IMR-90 (cell line): Measurements from ENCODE around the gene ASXL1. TPM values are rescaled to one million over a fixed set of nuclear protein-coding genes. Genes with fewer than 3 reads are reported as not detected.

Experiments used
- ATAC-seq: fragments of 200-7000 bp; cut with Tn5 transposase; 2 replicates; pipeline ENCODE4 v1.9.1; 2020; ENCODE audit warnings: low read depth, mild to moderate bottlenecking, moderate library complexity
- BruUV-seq: library from RNA; stranded (reverse); fragments of 400-500 nt; replicated peaks from 2 replicates; lab custom pipeline; 2021; lab: Mats Ljungman, UMichigan
- CTCF ChIA-PET: fragments of 300-600 bp; formaldehyde crosslinking; extraction: SDS; loops from one replicate; lab custom pipeline; 2021; ENCODE audit warnings: antibody characterized with exemption; lab: Yijun Ruan, JAX
- POLR2A ChIA-PET: fragments of 300-600 bp; sonication (Branson Sonifier 250); formaldehyde crosslinking; loops from one replicate; lab custom pipeline; 2022; ENCODE audit warnings: antibody characterized with exemption; ENCODE audit not compliant: unreplicated experiment; lab: Charles Lee
- DNase-seq: peaks from one replicate; pipeline ENCODE4 v3.0.0; 2013
- H2AFZ ChIP-seq: replicated peaks from 2 replicates; pipeline ENCODE3; 2013; ENCODE audit warnings: low read length, mild to moderate bottlenecking; ENCODE audit not compliant: poor library complexity
- H2AK5ac ChIP-seq: 2 replicates; pipeline ENCODE4 v1.6.1; 2013; ENCODE audit warnings: low read depth, low read length, inconsistent platforms
- H2AK9ac ChIP-seq: replicated peaks from 2 replicates; pipeline ENCODE3; 2013; ENCODE audit warnings: mild to moderate bottlenecking, low read depth, low read length, moderate library complexity; ENCODE audit not compliant: poor library complexity
- H2BK120ac ChIP-seq: 2 replicates; pipeline ENCODE4 v1.6.1; 2013; ENCODE audit warnings: low read depth, low read length, inconsistent platforms
- H2BK15ac ChIP-seq: 3 replicates; pipeline ENCODE4 v1.6.1; 2013; ENCODE audit warnings: low read depth, low read length, inconsistent platforms
- H2BK20ac ChIP-seq: 2 replicates; pipeline ENCODE4 v1.6.1; 2013; ENCODE audit warnings: low read depth, mild to moderate bottlenecking, inconsistent platforms, low read length, moderate library complexity
- H2BK5ac ChIP-seq: 2 replicates; pipeline ENCODE4 v1.6.1; 2013; ENCODE audit warnings: mild to moderate bottlenecking, low read depth, low read length, inconsistent platforms; ENCODE audit not compliant: poor library complexity, severe bottlenecking
- H3K14ac ChIP-seq: replicated peaks from 2 replicates; pipeline ENCODE4 v1.6.1; 2013; ENCODE audit warnings: low read depth, low read length, inconsistent platforms
- H3K18ac ChIP-seq: 2 replicates; pipeline ENCODE4 v1.6.1; 2013; ENCODE audit warnings: low read depth, low read length, control low read depth
- H3K23ac ChIP-seq: 2 replicates; pipeline ENCODE4 v1.6.1; 2013; ENCODE audit warnings: low read depth, low read length, inconsistent platforms
- H3K27ac ChIP-seq: 2 replicates; pipeline ENCODE4 v1.5.1; 2013; ENCODE audit warnings: mild to moderate bottlenecking, control low read depth, low read length; ENCODE audit not compliant: insufficient read depth
- H3K27me3 ChIP-seq: 2 replicates; pipeline ENCODE4 v1.6.1; 2013; ENCODE audit warnings: low read length; ENCODE audit not compliant: control insufficient read depth, insufficient read depth
- H3K36me3 ChIP-seq: 2 replicates; pipeline ENCODE4 v1.6.1; 2013; ENCODE audit warnings: low read length, mixed read lengths; ENCODE audit not compliant: control insufficient read depth, insufficient read depth
- H3K4ac ChIP-seq: 2 replicates; pipeline ENCODE4 v1.6.1; 2013; ENCODE audit warnings: low read depth, low read length, inconsistent platforms
- H3K4me1 ChIP-seq: 2 replicates; pipeline ENCODE4 v1.6.1; 2013; ENCODE audit warnings: low read length, mixed read lengths; ENCODE audit not compliant: control insufficient read depth, insufficient read depth
- H3K4me2 ChIP-seq: 2 replicates; pipeline ENCODE4 v1.6.1; 2013; ENCODE audit warnings: low read depth, mild to moderate bottlenecking, control low read depth, low read length, moderate library complexity
- H3K4me3 ChIP-seq: 2 replicates; pipeline ENCODE4 v1.5.1; 2013; ENCODE audit warnings: low read depth, mild to moderate bottlenecking, control low read depth, low read length, moderate library complexity; ENCODE audit not compliant: insufficient read depth
- H3K56ac ChIP-seq: 2 replicates; pipeline ENCODE4 v1.6.1; 2013; ENCODE audit warnings: low read length, inconsistent platforms; ENCODE audit not compliant: insufficient read depth; ENCODE audit errors: extremely low read depth
- H3K79me1 ChIP-seq, 2 experiments: 2 replicates each; pipeline ENCODE4 v1.6.1; 2013; ENCODE audit warnings: low read length in 2 of 2, inconsistent platforms in 1 of 2, low read depth in 1 of 2
- H3K9ac ChIP-seq: 2 replicates; pipeline ENCODE4 v1.6.1; 2013; ENCODE audit warnings: low read depth, low read length, control low read depth
- H3K9me1 ChIP-seq: 2 replicates; pipeline ENCODE4 v1.6.1; 2013; ENCODE audit warnings: low read length, inconsistent platforms; ENCODE audit not compliant: insufficient read depth
- H3K9me3 ChIP-seq: 2 replicates; pipeline ENCODE4 v1.6.1; 2013; ENCODE audit warnings: low read length; ENCODE audit not compliant: control insufficient read depth, insufficient read depth
- H4K20me1 ChIP-seq: 2 replicates; pipeline ENCODE4 v1.6.1; 2013; ENCODE audit warnings: low read length, inconsistent platforms; ENCODE audit not compliant: insufficient read depth
- H4K5ac ChIP-seq: 2 replicates; pipeline ENCODE4 v1.6.1; 2013; ENCODE audit warnings: mild to moderate bottlenecking, low read depth, low read length, control low read depth
- H4K8ac ChIP-seq, 2 experiments: 2 replicates each; pipeline ENCODE4 v1.6.1; 2013; ENCODE audit warnings: low read depth in 2 of 2, low read length in 2 of 2, control low read depth in 1 of 2, inconsistent platforms in 1 of 2
- H4K91ac ChIP-seq: 2 replicates; pipeline ENCODE4 v1.6.1; 2013; ENCODE audit warnings: low read depth, low read length, inconsistent platforms; ENCODE audit not compliant: insufficient read depth
- BHLHE40 ChIP-seq: fragments of 150-350 bp; IDR thresholded peaks from 2 replicates; pipeline ENCODE4 v1.6.1; 2016; ENCODE audit warnings: mild to moderate bottlenecking, low read depth, low read length
- CEBPB ChIP-seq: IDR thresholded peaks from 2 replicates; pipeline ENCODE4 v1.6.1; 2012; ENCODE audit warnings: low read depth, low read length, improper control_type of control experiment
- CHD1 ChIP-seq: IDR thresholded peaks from 2 replicates; pipeline ENCODE4 v1.6.1; 2012; ENCODE audit warnings: low read depth, low read length, improper control_type of control experiment
- FOS ChIP-seq: fragments of 150-350 bp; IDR thresholded peaks from 2 replicates; pipeline ENCODE4 v1.6.1; 2016; ENCODE audit warnings: low read depth, low read length
- MAFK ChIP-seq: IDR thresholded peaks from 2 replicates; pipeline ENCODE4 v1.6.1; 2012; ENCODE audit warnings: low read depth, low read length, improper control_type of control experiment
- MAZ ChIP-seq: IDR thresholded peaks from 2 replicates; pipeline ENCODE4 v1.6.1; 2012; ENCODE audit warnings: low read depth, mild to moderate bottlenecking, low read length, improper control_type of control experiment, moderate library complexity, borderline replicate concordance
- MXI1 ChIP-seq: IDR thresholded peaks from 2 replicates; pipeline ENCODE4 v1.6.1; 2012; ENCODE audit warnings: low read depth, mild to moderate bottlenecking, low read length, moderate library complexity, borderline replicate concordance
- NFE2L2 ChIP-seq: fragments of 150-350 bp; IDR thresholded peaks from 2 replicates; pipeline ENCODE4 v1.6.1; 2016; ENCODE audit warnings: low read depth, mild to moderate bottlenecking, low read length
- POLR2A ChIP-seq: IDR thresholded peaks from 2 replicates; pipeline ENCODE4 v1.6.1; 2012; ENCODE audit warnings: mild to moderate bottlenecking, low read depth, low read length
- RCOR1 ChIP-seq: IDR thresholded peaks from 2 replicates; pipeline ENCODE4 v1.6.1; 2012; ENCODE audit warnings: mild to moderate bottlenecking, low read length, improper control_type of control experiment; ENCODE audit not compliant: insufficient replicate concordance
- RFX5 ChIP-seq: IDR thresholded peaks from 2 replicates; pipeline ENCODE4 v1.8.0; 2012; ENCODE audit warnings: low read depth, mild to moderate bottlenecking, low read length, moderate library complexity
- SMC3 ChIP-seq: fragments of 150-350 bp; IDR thresholded peaks from 2 replicates; pipeline ENCODE4 v1.6.1; 2016; ENCODE audit warnings: low read depth, mild to moderate bottlenecking, antibody characterized with exemption, low read length, moderate library complexity
- WGBS, 2 experiments: methylation state at CpG; one replicate each; pipeline versions ENCODE4 v1.1.5 to v1.1.7; 2013; ENCODE audit warnings: missing lambda C conversion rate in 2 of 2; ENCODE audit not compliant: insufficient read length in 1 of 2; ENCODE audit errors: extremely low coverage in 2 of 2; 5-methylcytosine and 5-hydroxymethylcytosine counted together
- dilution Hi-C: fragments of 300-500 bp; cut with HindIII; formaldehyde crosslinking; loops from one replicate; pipeline ENCODE4 v1.14.3; 2018; ENCODE audit warnings: low sequenced_read_pairs; ENCODE audit not compliant: unreplicated experiment
- in situ Hi-C: fragments of 300-500 bp; cut with MboI; formaldehyde crosslinking; loops from 3 replicates; pipeline ENCODE4 v1.14.3; 2019; ENCODE audit warnings: low sequenced_read_pairs, inconsistent platforms, mixed read lengths
- intact Hi-C: fragments of 100-400 bp; cut with micrococcal nuclease; formaldehyde crosslinking; loops from 2 replicates; pipeline ENCODE4 v1.10.0; 2022
- polyA plus RNA-seq, 3 experiments: library from polyadenylated mRNA; depleted of rRNA; stranded (reverse); fragments of >200 nt; gene quantifications; 2 replicates each; pipeline ENCODE4 v1.2.3, GENCODE V29; 2012; ENCODE audit warnings: low replicate concordance in 1 of 3
- total RNA-seq: library from RNA; depleted of rRNA; stranded (reverse); fragments of >200 nt; gene quantifications from 2 replicates; pipeline ENCODE4 v1.2.3, GENCODE V29; 2012
- TF ChIP-seq, protein P1 (sequence below): fragments of 150-350 bp; IDR thresholded peaks from 2 replicates; pipeline ENCODE4 v1.6.1; 2016; ENCODE audit warnings: low read depth, mild to moderate bottlenecking, low read length, moderate library complexity, borderline replicate concordance
- TF ChIP-seq, protein P2 (sequence below): conservative IDR thresholded peaks from 2 replicates; pipeline ENCODE4 v1.5.1; 2012; ENCODE audit warnings: mild to moderate bottlenecking, low read depth, low read length, improper control_type of control experiment

The ASXL1 gene
- total and polyA plus RNA-seq, 2 of the 4 experiments (the other 2 are of a cell fraction), result 29.9 to 37.1 TPM

- no CpG with 5 or more reads among the region's 2 CpGs for WGBS, 2 experiments
- Histone ChIP-seq H3K27ac (no peak overlapping the region), H2BK15ac (no peak overlapping the region), H3K79me1 (peaks cover 18 to 67% of the 10 kb centered on the region in 2 experiments), H2BK120ac (no peak overlapping the region), H2BK5ac (no peak overlapping the region), H4K8ac (no peak overlapping the region), H4K91ac (no peak overlapping the region), H3K56ac (no peak overlapping the region), H3K9me1 (peaks cover 5% of the 10 kb centered on the region), H3K4me1 (no peaks in the 10 kb centered on the region), H3K27me3 (no peaks in the 10 kb centered on the region), H3K4me2 (no peak overlapping the region), H3K9me3 (no peaks in the 10 kb centered on the region), H3K23ac (0 out of 2 replicates have a peak overlapping the region, but pooled peaks have one; percentile 29), H3K18ac (no peak overlapping the region), H2AFZ (no peak overlapping the region), H3K4me3 (no peak overlapping the region), H2AK9ac (no peak overlapping the region), H4K20me1 (peaks cover 29% of the 10 kb centered on the region), H2BK20ac (no peak overlapping the region), H3K9ac (no peak overlapping the region), H3K4ac (no peak overlapping the region), H3K36me3 (peaks cover 6% of the 10 kb centered on the region; the same call in 1 of the 2 replicates), H3K14ac (no peak overlapping the region), H2AK5ac (no peak overlapping the region), H4K5ac (no peak overlapping the region)
- BruUV-seq, result no TSS peak
- no peak for DNase-seq
- intact Hi-C loops (no loop called here), in situ Hi-C loops (no loop called here), dilution Hi-C loops (no loop called here)
- no peak for TF ChIP-seq SMC3
- no peak for TF ChIP-seq CHD1
- no peak for TF ChIP-seq RCOR1
- TF ChIP-seq NFE2L2, result no peak
- no peak for TF ChIP-seq BHLHE40
- no peak for TF ChIP-seq MAZ
- TF ChIP-seq RFX5, result no peak
- TF ChIP-seq MXI1, result no peak
- no peak for TF ChIP-seq FOS
- TF ChIP-seq, protein P1, sequence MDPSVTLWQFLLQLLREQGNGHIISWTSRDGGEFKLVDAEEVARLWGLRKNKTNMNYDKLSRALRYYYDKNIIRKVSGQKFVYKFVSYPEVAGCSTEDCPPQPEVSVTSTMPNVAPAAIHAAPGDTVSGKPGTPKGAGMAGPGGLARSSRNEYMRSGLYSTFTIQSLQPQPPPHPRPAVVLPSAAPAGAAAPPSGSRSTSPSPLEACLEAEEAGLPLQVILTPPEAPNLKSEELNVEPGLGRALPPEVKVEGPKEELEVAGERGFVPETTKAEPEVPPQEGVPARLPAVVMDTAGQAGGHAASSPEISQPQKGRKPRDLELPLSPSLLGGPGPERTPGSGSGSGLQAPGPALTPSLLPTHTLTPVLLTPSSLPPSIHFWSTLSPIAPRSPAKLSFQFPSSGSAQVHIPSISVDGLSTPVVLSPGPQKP, result no peak
- no peak for TF ChIP-seq MAFK
- TF ChIP-seq, protein P2, sequence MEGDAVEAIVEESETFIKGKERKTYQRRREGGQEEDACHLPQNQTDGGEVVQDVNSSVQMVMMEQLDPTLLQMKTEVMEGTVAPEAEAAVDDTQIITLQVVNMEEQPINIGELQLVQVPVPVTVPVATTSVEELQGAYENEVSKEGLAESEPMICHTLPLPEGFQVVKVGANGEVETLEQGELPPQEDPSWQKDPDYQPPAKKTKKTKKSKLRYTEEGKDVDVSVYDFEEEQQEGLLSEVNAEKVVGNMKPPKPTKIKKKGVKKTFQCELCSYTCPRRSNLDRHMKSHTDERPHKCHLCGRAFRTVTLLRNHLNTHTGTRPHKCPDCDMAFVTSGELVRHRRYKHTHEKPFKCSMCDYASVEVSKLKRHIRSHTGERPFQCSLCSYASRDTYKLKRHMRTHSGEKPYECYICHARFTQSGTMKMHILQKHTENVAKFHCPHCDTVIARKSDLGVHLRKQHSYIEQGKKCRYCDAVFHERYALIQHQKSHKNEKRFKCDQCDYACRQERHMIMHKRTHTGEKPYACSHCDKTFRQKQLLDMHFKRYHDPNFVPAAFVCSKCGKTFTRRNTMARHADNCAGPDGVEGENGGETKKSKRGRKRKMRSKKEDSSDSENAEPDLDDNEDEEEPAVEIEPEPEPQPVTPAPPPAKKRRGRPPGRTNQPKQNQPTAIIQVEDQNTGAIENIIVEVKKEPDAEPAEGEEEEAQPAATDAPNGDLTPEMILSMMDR, result no peak
- no peak for TF ChIP-seq CEBPB
- TF ChIP-seq POLR2A, result no peak
- ChIA-PET CTCF (no interaction called here), POLR2A (no interaction called here)
- no peak for ATAC-seq
These were observed 20.3 kb downstream of the ASXL1 start for GRCh38 chr20:32378461-32378860.
